ENCODE measurements around the gene MTX2. TPM values are rescaled to one million over a fixed set of nuclear protein-coding genes. Genes with fewer than 3 reads are reported as not detected.

The MTX2 gene
- total RNA-seq, 4 donors from 2014 or later: 18.4 to 24.5 (median 21.4) TPM

DNA sequence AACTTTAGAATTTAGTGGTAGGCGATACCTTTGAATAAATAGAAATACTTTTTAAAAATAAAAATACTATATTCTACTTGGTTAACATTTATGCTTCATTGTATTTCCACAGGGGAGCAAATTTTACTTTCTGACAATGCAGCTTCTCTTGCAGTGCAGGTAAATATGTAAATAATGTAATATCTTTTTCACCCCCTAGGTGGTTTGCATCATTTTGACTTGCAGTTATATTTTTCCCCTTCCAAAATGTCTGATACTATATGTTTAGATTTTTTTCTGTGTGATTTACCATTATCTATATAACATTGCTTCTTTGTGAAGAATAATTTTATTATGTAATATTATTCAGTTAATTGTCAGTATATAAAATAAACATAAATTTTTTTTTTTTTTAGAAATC lies 28.5 kb downstream of the MTX2 start:
- TF ChIP-seq, protein P1, sequence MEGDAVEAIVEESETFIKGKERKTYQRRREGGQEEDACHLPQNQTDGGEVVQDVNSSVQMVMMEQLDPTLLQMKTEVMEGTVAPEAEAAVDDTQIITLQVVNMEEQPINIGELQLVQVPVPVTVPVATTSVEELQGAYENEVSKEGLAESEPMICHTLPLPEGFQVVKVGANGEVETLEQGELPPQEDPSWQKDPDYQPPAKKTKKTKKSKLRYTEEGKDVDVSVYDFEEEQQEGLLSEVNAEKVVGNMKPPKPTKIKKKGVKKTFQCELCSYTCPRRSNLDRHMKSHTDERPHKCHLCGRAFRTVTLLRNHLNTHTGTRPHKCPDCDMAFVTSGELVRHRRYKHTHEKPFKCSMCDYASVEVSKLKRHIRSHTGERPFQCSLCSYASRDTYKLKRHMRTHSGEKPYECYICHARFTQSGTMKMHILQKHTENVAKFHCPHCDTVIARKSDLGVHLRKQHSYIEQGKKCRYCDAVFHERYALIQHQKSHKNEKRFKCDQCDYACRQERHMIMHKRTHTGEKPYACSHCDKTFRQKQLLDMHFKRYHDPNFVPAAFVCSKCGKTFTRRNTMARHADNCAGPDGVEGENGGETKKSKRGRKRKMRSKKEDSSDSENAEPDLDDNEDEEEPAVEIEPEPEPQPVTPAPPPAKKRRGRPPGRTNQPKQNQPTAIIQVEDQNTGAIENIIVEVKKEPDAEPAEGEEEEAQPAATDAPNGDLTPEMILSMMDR (IDR thresholded peaks at IDR 0.05; ENCODE audit: low read depth): no peak

GRCh38 chr2:176317199-176317598 lies 48.0 kb downstream of the MTX2 start:
- TF ChIP-seq, protein P1 (IDR thresholded peaks at IDR 0.05; ENCODE audit: low read depth): no peak

DNA sequence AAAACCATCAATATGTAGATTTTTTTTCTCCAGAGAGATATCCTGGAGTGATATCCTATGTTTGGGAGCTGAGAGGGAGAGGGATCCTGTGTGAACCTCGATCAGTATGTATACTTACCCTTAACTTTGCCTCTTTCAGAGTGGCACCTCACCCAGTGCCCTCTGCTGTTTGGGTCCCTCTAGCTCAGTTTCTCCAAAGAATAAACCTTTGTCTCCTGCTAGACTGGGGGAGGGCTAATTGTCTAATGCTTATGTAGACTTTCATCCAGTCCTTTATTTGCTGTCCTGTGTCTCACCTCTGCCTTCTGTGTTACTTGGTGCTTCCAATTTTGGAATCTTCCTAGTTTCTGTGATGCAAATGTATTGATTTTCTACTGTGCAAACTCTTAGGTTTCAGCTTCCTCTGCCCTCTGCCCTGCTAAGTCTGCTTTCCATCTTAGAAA lies 48.4 kb downstream of the MTX2 start:
- TF ChIP-seq, protein P1 (IDR thresholded peaks at IDR 0.05; ENCODE audit: low read depth): no peak

DNA sequence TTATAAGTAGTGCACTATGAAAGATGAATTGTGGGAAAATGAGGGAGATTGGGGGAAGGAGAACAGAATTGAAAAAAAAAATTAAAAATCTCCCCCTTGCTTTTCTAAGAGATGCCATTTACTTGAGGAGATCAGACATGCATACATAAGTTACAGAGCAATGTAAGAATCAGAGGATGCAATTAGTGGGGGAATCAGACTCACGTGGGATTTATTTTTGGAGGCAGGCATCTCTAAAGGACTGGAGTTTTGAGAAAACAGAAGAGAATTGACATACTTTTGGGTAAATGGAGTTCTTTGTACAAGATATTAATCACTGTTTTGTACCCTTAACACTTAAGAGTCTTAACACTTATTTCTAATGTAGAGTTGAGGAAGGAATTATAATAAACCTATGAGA lies 52.7 kb downstream of the MTX2 start:
- TF ChIP-seq, protein P1 (IDR thresholded peaks at IDR 0.05; ENCODE audit: low read depth): no peak

DNA sequence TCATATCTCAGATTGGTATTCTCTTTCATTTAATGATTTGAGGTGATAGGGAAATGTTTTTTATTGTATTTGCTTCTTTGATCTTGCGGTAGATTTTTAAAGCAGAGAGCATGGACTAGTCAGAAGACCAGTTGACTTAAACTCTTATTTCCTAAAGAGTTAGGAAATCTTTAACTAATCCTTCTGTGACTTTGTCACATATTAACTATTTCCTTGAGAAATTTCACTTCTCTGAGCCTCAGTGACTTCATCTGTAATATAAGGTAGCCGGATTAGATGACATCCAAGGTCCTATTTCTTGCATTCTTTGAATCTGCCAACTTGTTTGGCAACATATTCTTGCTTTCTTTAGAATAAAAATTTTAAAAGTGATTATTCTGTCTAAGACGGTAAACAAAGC lies 55.6 kb downstream of the MTX2 start:
- TF ChIP-seq, protein P1 (IDR thresholded peaks at IDR 0.05; ENCODE audit: low read depth): no peak

- TF ChIP-seq, protein P1 (IDR thresholded peaks at IDR 0.05; ENCODE audit: low read depth): no peak
These were observed 56.5 kb downstream of the MTX2 start for GRCh38 chr2:176325732-176326131.

DNA sequence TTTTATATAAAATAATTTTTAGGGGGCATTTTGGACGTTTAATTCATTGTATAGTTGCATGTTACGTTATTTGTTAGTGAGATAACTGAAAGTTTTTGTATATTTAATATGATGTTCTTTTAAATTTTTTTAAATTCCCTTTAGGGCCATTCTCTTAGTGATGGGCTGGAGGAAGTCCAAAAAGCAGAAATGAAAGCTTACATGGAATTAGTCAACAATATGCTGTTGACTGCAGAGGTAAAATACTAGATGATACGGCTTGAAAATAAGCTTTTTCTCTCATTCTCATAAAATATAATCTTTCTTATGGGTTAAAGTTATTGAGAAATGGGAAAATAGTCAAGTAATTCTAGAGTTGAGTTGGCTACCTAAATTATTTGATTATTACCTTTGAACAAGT lies 58.9 kb downstream of the MTX2 start:
- TF ChIP-seq, protein P1 (IDR thresholded peaks at IDR 0.05; ENCODE audit: low read depth): no peak

All from subcutaneous adipose tissue (tissue), 4 donors.